Measurements from ENCODE around the gene SPIN3. TPM values are rescaled to one million over a fixed set of nuclear protein-coding genes. Genes with fewer than 3 reads are reported as not detected.

SPIN3 gene
- 15.5 TPM in 2 replicates for total RNA-seq (2014; rRNA removed; shearing (Covaris generic))

GRCh38 chrX:56995271-56995994 lies at the start of gene SPIN3:
TSS of gene SPIN3 (minus strand) at chrX:56995541. CDS start at chrX:56994947, 594 bp downstream.

Other genes starting within 250 kb of the SPIN3 start
- 14.1 and 16.4 TPM in 2 replicates for gene SPIN2B, start 126.0 kb upstream of the SPIN3 start, total RNA-seq (2014; rRNA removed; shearing (Covaris generic))
- gene SPIN2A, start 141.9 kb upstream of the SPIN3 start, total RNA-seq (2014; rRNA removed; shearing (Covaris generic)), result 0.57 and 1.3 TPM in 2 replicates